ENCODE data around the gene TBX21.

Gene TBX21

GRCh38 chr17:47733047-47733673 lies at the start of gene TBX21:
TBX21 (plus strand) TSS chr17:47733236; CDS start chr17:47733455, 219 bp downstream.
- peaks cover 17 to 30% (median 23%) of the 10 kb centered on the region in 11 experiments for H3K27me3 ChIP-seq
- no peaks in the 10 kb centered on the region for H3K36me3 ChIP-seq
- H3K4me2 ChIP-seq = peak within 1 kb of the TSS; percentile 94 to 100 (median 98)

GRCh38 chr17:47684025-47684424 lies 49.0 kb upstream of the TBX21 start:
- peaks cover 35 to 89% (median 61%) of the 10 kb centered on the region in 11 experiments; a peak in 20 of 22 replicates for H4K20me1 ChIP-seq
- H3K4me2 ChIP-seq = 0 out of 22 replicates have a peak overlapping the region, but pooled peaks of 1 of the 11 experiments have one; percentile 48
- H3K9me3 ChIP-seq (replicated peaks in 1 of 11) = no peaks in the 10 kb centered on the region
- H3K36me3 ChIP-seq = peaks cover 72 to 94% (median 83%) of the 10 kb centered on the region in 11 experiments
- no peaks in the 10 kb centered on the region for H3K27me3 ChIP-seq
- TF ChIP-seq Cebpa-rat (IDR thresholded peaks at IDR 0.05) = no peak
- H3K4me1 ChIP-seq = peaks cover 25 to 63% (median 46%) of the 10 kb centered on the region in 10 experiments
- no peak overlapping the region for H3K27ac ChIP-seq
- H3K9ac ChIP-seq = no peak overlapping the region
- H3K4me3 ChIP-seq = no peak overlapping the region

More at GRCh38 chr17:47733047-47733673, at the start of gene TBX21:
- H3K9ac ChIP-seq = peak within 1 kb of the TSS; percentile 51 to 80 (median 72)
- H3K4me3 ChIP-seq = peak within 1 kb of the TSS; percentile 58 to 73 (median 66)
- no peak for TF ChIP-seq Cebpa-rat (IDR thresholded peaks at IDR 0.05)
- peak within 1 kb of the TSS in 10 of 11 experiments; percentile 9 to 60 (median 48); a peak in 16 of 22 replicates for H3K27ac ChIP-seq
- peaks cover 30 to 57% (median 48%) of the 10 kb centered on the region in 10 experiments for H3K4me1 ChIP-seq
- peaks cover 0 to 24% (median 0%) of the 10 kb centered on the region in 11 experiments; a peak in 6 of 22 replicates for H4K20me1 ChIP-seq
- H3K9me3 ChIP-seq (replicated peaks in 1 of 11) = no peaks in the 10 kb centered on the region

DNA sequence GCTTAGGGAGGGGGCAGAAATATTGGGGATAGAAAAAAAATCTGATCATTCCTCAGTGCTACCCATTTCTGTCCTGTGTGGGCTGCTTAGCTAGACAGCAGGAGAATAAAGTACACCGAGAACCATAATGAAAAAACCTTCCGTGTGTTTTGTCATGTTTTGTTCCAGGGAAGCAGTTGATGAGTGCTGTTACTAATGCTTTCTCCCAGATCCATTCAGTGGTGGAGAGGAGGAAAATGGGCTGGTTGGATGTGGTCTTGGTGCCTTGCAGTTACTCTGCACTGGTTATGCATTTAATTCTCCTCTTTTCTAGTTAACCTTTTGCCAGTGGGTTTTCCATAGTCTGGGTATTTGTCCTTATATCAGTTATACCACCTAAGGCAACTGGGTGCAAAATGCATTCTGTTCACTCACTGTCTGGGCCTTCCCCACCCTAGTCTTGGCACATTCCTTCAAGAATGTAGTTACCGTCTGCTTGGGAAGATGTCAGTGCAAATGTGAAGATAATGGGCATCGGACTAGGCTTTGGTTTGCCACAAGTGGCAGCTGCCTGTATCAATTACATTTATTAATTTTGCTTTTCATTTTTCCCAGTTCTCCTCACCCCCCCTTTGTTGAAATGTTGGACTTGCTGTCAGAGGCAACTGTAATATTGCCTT lies 48.4 kb upstream of the TBX21 start:
- Histone ChIP-seq H3K27me3 (no peaks in the 10 kb centered on the region), H3K4me1 (peaks cover 21 to 58% (median 43%) of the 10 kb centered on the region in 10 experiments), H3K4me3 (no peak overlapping the region), H3K27ac (no peak overlapping the region), H3K9me3 (replicated peaks in 1 of 11) (no peaks in the 10 kb centered on the region), H3K36me3 (peaks cover 66 to 88% (median 77%) of the 10 kb centered on the region in 11 experiments), H3K4me2 (peak overlapping the region in 3 of 11 experiments; percentile 17 to 48 (median 26); a peak in 5 of 22 replicates), H3K9ac (no peak overlapping the region), H4K20me1 (peaks cover 34 to 83% (median 55%) of the 10 kb centered on the region in 11 experiments; a peak in 20 of 22 replicates)
- TF ChIP-seq Cebpa-rat (IDR thresholded peaks at IDR 0.05) = no peak

DNA sequence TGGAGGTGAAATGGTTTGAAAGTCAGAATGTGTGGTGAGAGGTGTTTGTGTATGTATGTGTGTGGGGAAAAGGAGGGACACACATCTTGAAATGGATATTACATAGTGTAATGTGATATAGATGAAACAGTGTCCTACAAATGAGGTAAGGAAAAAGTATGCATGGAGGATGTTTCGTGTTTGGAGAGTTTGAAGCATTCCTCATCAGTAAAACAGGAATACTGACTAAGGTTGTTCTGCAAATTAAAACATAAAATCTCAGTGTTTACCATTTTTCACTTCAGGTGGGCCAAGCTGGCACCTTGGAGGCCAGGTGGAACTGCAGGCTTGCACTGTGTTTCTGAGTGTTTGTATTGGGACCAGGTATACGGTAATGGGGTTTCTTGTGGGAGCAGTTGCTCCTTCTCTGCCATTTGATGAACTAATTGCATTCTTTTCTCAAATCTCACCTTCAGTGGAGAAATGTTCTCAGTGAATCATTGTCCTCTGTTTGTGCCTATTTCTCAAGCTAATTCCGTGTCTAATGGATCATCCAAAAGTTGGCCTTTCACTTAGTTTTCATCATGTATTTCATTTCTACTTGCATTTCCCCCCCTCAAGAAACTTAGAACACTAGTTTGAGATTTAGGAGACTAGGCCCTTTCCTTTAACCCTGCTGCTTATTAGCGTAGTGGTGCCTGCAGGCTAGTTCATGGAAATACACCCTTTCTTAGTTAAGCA lies 47.3 kb upstream of the TBX21 start:
- peaks cover 55 to 78% (median 66%) of the 10 kb centered on the region in 11 experiments for H3K36me3 ChIP-seq
- H3K27me3 ChIP-seq = no peaks in the 10 kb centered on the region
- H3K9me3 ChIP-seq (replicated peaks in 1 of 11) = no peaks in the 10 kb centered on the region
- no peak for TF ChIP-seq Cebpa-rat (IDR thresholded peaks at IDR 0.05)
- no peak overlapping the region for H3K27ac ChIP-seq
- H4K20me1 ChIP-seq = peaks cover 23 to 76% (median 44%) of the 10 kb centered on the region in 11 experiments; a peak in 20 of 22 replicates
- H3K4me2 ChIP-seq = peak overlapping the region in 7 of 11 experiments; percentile 2 to 54 (median 26); a peak in 11 of 22 replicates
- no peak overlapping the region for H3K4me3 ChIP-seq
- H3K9ac ChIP-seq = no peak overlapping the region
- H3K4me1 ChIP-seq = peaks cover 19 to 59% (median 49%) of the 10 kb centered on the region in 10 experiments

- Histone ChIP-seq H3K36me3 (peaks cover 50 to 72% (median 61%) of the 10 kb centered on the region in 11 experiments), H3K27me3 (no peaks in the 10 kb centered on the region), H3K9me3 (replicated peaks in 1 of 11) (no peaks in the 10 kb centered on the region), H4K20me1 (peaks cover 18 to 71% (median 39%) of the 10 kb centered on the region in 11 experiments; a peak in 19 of 22 replicates), H3K4me2 (peak overlapping the region in 7 of 11 experiments; percentile 17 to 68 (median 44); a peak in 13 of 22 replicates), H3K9ac (no peak overlapping the region), H3K4me1 (peaks cover 19 to 62% (median 49%) of the 10 kb centered on the region in 10 experiments), H3K4me3 (no peak overlapping the region), H3K27ac (peak overlapping the region in 1 of 11 experiments; percentile 14; a peak in 1 of 22 replicates)
- TF ChIP-seq Cebpa-rat (IDR thresholded peaks at IDR 0.05) = no peak
Observed at GRCh38 chr17:47686276-47686635, 46.8 kb upstream of the TBX21 start.

GRCh38 chr17:47686664-47687327 lies 46.2 kb upstream of the TBX21 start:
- Histone ChIP-seq H3K4me1 (peaks cover 19 to 68% (median 50%) of the 10 kb centered on the region in 10 experiments), H3K9me3 (replicated peaks in 1 of 11) (no peaks in the 10 kb centered on the region), H3K27ac (peak overlapping the region in 1 of 11 experiments; percentile 14; a peak in 2 of 22 replicates), H3K36me3 (peaks cover 44 to 67% (median 55%) of the 10 kb centered on the region in 11 experiments), H3K9ac (no peak overlapping the region), H3K4me2 (peak overlapping the region in 4 of 11 experiments; percentile 16 to 68 (median 51); a peak in 5 of 22 replicates), H3K27me3 (no peaks in the 10 kb centered on the region), H3K4me3 (no peak overlapping the region), H4K20me1 (peaks cover 12 to 66% (median 33%) of the 10 kb centered on the region in 11 experiments; a peak in 18 of 22 replicates)
- no peak for TF ChIP-seq Cebpa-rat (IDR thresholded peaks at IDR 0.05)

GRCh38 chr17:47687328-47687690 lies 45.7 kb upstream of the TBX21 start:
- H3K4me2 ChIP-seq = peak overlapping the region in 3 of 11 experiments; percentile 18 to 68 (median 54); a peak in 6 of 22 replicates
- no peaks in the 10 kb centered on the region for H3K9me3 ChIP-seq (replicated peaks in 1 of 11)
- no peaks in the 10 kb centered on the region for H3K27me3 ChIP-seq
- no peak for TF ChIP-seq Cebpa-rat (IDR thresholded peaks at IDR 0.05)
- H3K4me3 ChIP-seq = no peak overlapping the region
- 0 out of 22 replicates have a peak overlapping the region, but pooled peaks of 1 of the 11 experiments have one; percentile 3 for H3K9ac ChIP-seq
- peak overlapping the region in 1 of 11 experiments; percentile 35; a peak in 2 of 22 replicates for H3K27ac ChIP-seq
- H3K4me1 ChIP-seq = peaks cover 24 to 73% (median 53%) of the 10 kb centered on the region in 10 experiments
- H3K36me3 ChIP-seq = peaks cover 39 to 62% (median 50%) of the 10 kb centered on the region in 11 experiments
- peaks cover 10 to 61% (median 32%) of the 10 kb centered on the region in 11 experiments; a peak in 16 of 22 replicates for H4K20me1 ChIP-seq

DNA sequence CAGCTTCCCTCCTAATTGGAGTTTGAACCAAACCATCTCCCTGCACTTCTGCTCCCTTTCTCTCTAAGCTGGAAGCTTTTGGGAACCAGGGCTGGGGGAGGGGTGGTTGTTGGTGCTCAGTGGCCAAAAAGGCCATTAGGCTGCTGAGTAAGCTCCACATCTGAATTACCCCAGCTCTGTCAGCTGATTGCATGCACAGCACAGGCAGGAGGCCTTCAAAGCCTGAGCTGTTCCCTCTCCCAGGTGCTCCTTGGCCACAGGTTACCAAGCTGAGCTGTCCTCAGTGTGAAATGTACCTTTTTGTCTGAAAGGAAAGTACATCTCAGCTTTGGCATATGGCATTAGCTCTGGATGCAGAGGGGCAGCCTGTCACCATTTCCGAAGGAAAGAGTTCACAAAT lies 45.3 kb upstream of the TBX21 start:
- peak overlapping the region in 2 of 11 experiments; percentile 7 to 35; a peak in 2 of 22 replicates for H3K27ac ChIP-seq
- H3K4me3 ChIP-seq = no peak overlapping the region
- H3K9ac ChIP-seq = 0 out of 22 replicates have a peak overlapping the region, but pooled peaks of 1 of the 11 experiments have one; percentile 3
- H3K4me1 ChIP-seq = peaks cover 29 to 77% (median 58%) of the 10 kb centered on the region in 10 experiments
- H4K20me1 ChIP-seq = peaks cover 10 to 56% (median 32%) of the 10 kb centered on the region in 11 experiments; a peak in 16 of 22 replicates
- no peaks in the 10 kb centered on the region for H3K27me3 ChIP-seq
- peak overlapping the region in 3 of 11 experiments; percentile 18 to 68 (median 54); a peak in 6 of 22 replicates for H3K4me2 ChIP-seq
- no peaks in the 10 kb centered on the region for H3K9me3 ChIP-seq (replicated peaks in 1 of 11)
- no peak for TF ChIP-seq Cebpa-rat (IDR thresholded peaks at IDR 0.05)
- peaks cover 35 to 57% (median 46%) of the 10 kb centered on the region in 11 experiments for H3K36me3 ChIP-seq

Measured in BLaER1 treated with 17β-estradiol and CSF1 and Interleukin-3, amounts not matched to agents 10 nM and 100 nM (cell line).